Endothelial cell of umbilical vein (primary cell): ENCODE measurements around the gene DHX29. TPM values are rescaled to one million over a fixed set of nuclear protein-coding genes. Genes with fewer than 3 reads are reported as not detected.

Source experiments
- BruUV-seq: library from RNA; stranded (reverse); fragments of 400-500 nt; replicated peaks from 2 replicates; lab custom pipeline; 2021; lab: Mats Ljungman, UMichigan
- CTCF ChIA-PET: fragments of 300-600, 350-600 bp; sonication (Branson Sonifier 250); formaldehyde crosslinking; loops from one replicate; lab custom pipeline; 2021; ENCODE audit warnings: antibody characterized with exemption, inconsistent platforms; lab: Charles Lee
- POLR2A ChIA-PET: fragments of 300-600, 350-600 bp; sonication (Branson Sonifier 250); formaldehyde crosslinking; loops from one replicate; lab custom pipeline; 2021; ENCODE audit warnings: antibody characterized with exemption, inconsistent platforms; lab: Charles Lee
- DNase-seq: peaks from one replicate; pipeline ENCODE4 v3.0.0-alpha.2; 2011; ENCODE audit warnings: low read depth, low spot score
- FAIRE-seq: peaks from 2 replicates; lab custom pipeline; 2011; peaks lifted over from hg19 to GRCh38; lab: Jason Lieb, UNC
- H2AFZ ChIP-seq: 2 replicates; pipeline ENCODE4 v1.6.0; 2012; ENCODE audit warnings: low read depth, low read length, control low read depth, inconsistent platforms
- H3K27ac ChIP-seq: 2 replicates; pipeline ENCODE4 v1.5.1; 2011; ENCODE audit warnings: low read depth, mild to moderate bottlenecking, control low read depth, low read length, moderate library complexity; ENCODE audit not compliant: insufficient read depth
- H3K27me3 ChIP-seq, 2 experiments: 2 replicates each; pipeline versions ENCODE4 v1.6.0 to v1.6.1; 2011; ENCODE audit warnings: low read length in 2 of 2, mixed read lengths in 1 of 2; ENCODE audit not compliant: control insufficient read depth in 2 of 2, insufficient read depth in 2 of 2
- H3K36me3 ChIP-seq, 2 experiments: 2 replicates in 1 of 2; 3 replicates in 1 of 2; pipeline ENCODE4 v1.5.1; 2011; ENCODE audit warnings: low read length in 2 of 2, mild to moderate bottlenecking in 1 of 2, moderate library complexity in 1 of 2; ENCODE audit not compliant: control insufficient read depth in 2 of 2, insufficient read depth in 2 of 2; ENCODE audit errors: extremely low read depth in 1 of 2
- H3K4me1 ChIP-seq: 3 replicates; pipeline ENCODE4 v1.5.1; 2011; ENCODE audit warnings: mild to moderate bottlenecking, low read length; ENCODE audit not compliant: control insufficient read depth, insufficient read depth; ENCODE audit errors: extremely low read depth
- H3K4me2 ChIP-seq: 2 replicates; pipeline ENCODE4 v1.6.1; 2011; ENCODE audit warnings: low read length, control low read depth, mixed read lengths; ENCODE audit not compliant: insufficient read depth
- H3K4me3 ChIP-seq, 3 experiments: fragments of 200-600 bp in 1 of 3; sonication (generic), shearing (Covaris generic) in 1 of 3; replicated peaks in 1 of 3; 2 replicates each; pipeline ENCODE4 v1.5.1; 2011 to 2016; ENCODE audit warnings: control low read depth in 3 of 3, low read length in 3 of 3, mild to moderate bottlenecking in 2 of 3, inconsistent platforms in 1 of 3, low read depth in 1 of 3, moderate library complexity in 1 of 3; ENCODE audit not compliant: insufficient read depth in 1 of 3
- H3K79me2 ChIP-seq: 2 replicates; pipeline ENCODE4 v1.6.0; 2012; ENCODE audit warnings: low read length, inconsistent platforms; ENCODE audit not compliant: control insufficient read depth, insufficient read depth
- H3K9ac ChIP-seq: replicated peaks from 2 replicates; pipeline ENCODE3; 2011; ENCODE audit warnings: low read length, control low read depth; ENCODE audit not compliant: insufficient read depth; ENCODE audit errors: extremely low read depth
- H3K9me1 ChIP-seq: replicated peaks from 3 replicates; pipeline ENCODE4 v1.6.0; 2011; ENCODE audit warnings: mild to moderate bottlenecking, low read length; ENCODE audit not compliant: control insufficient read depth, insufficient read depth; ENCODE audit errors: extremely low read depth
- H3K9me3 ChIP-seq: replicated peaks from 2 replicates; pipeline ENCODE4 v1.5.1; 2012; ENCODE audit warnings: low read length, inconsistent platforms; ENCODE audit not compliant: control insufficient read depth, insufficient read depth
- H4K20me1 ChIP-seq: replicated peaks from 2 replicates; pipeline ENCODE3; 2011; ENCODE audit warnings: mild to moderate bottlenecking, low read length; ENCODE audit not compliant: control insufficient read depth, insufficient read depth; ENCODE audit errors: extremely low read depth
- CTCF ChIP-seq, 2 donors: IDR thresholded peaks; 1 replicate in 1 of 2; 2 replicates in 1 of 2; pipeline ENCODE4 v1.5.1; 2011; ENCODE audit warnings: low read length in 2 of 2, mild to moderate bottlenecking in 2 of 2, moderate library complexity in 2 of 2, control low read depth in 1 of 2, inconsistent platforms in 1 of 2, low read depth in 1 of 2; ENCODE audit not compliant: insufficient read depth in 1 of 2; ENCODE audit errors: extremely low read depth in 1 of 2
- EZH2 ChIP-seq: IDR thresholded peaks from 2 replicates; pipeline ENCODE4 v1.6.1; 2012; ENCODE audit warnings: borderline replicate concordance, low read depth, mild to moderate bottlenecking, moderate library complexity, low read length, inconsistent platforms; ENCODE audit not compliant: severe bottlenecking
- FOS ChIP-seq: IDR thresholded peaks from 2 replicates; pipeline ENCODE4 v1.6.1; 2011; ENCODE audit warnings: mild to moderate bottlenecking, low read length, moderate library complexity, borderline replicate concordance; ENCODE audit not compliant: insufficient read depth
- GATA2 ChIP-seq: IDR thresholded peaks from 2 replicates; pipeline ENCODE4 v1.7.0; 2011; ENCODE audit warnings: low read depth, mild to moderate bottlenecking, moderate library complexity, mixed read lengths, low read length; ENCODE audit not compliant: insufficient read length, insufficient read depth
- JUN ChIP-seq: IDR thresholded peaks from 2 replicates; pipeline ENCODE4 v1.6.1; 2011; ENCODE audit warnings: borderline replicate concordance, low read depth; ENCODE audit not compliant: insufficient read length, insufficient read depth
- MYC ChIP-seq: IDR thresholded peaks from one replicate; pipeline ENCODE4 v1.6.1; 2011; ENCODE audit warnings: mild to moderate bottlenecking, low read depth, low read length
- POLR2A ChIP-seq: IDR thresholded peaks from 2 replicates; pipeline ENCODE4 v1.6.1; 2012; ENCODE audit warnings: low read depth, mild to moderate bottlenecking, control low read depth, low read length
- POLR2AphosphoS5 ChIP-seq: IDR thresholded peaks from 2 replicates; pipeline ENCODE4 v1.6.1; 2012; ENCODE audit warnings: low read depth, mild to moderate bottlenecking, control low read depth, low read length, moderate library complexity; ENCODE audit not compliant: insufficient read depth
- dilution Hi-C: fragments of 300-500 bp; cut with MboI; formaldehyde crosslinking; loops from one replicate; pipeline ENCODE4 v1.15.0; 2019; ENCODE audit warnings: low sequenced_read_pairs; ENCODE audit not compliant: extremely low pct_ligation_motif_present
- intact Hi-C: fragments of 100-400 bp; cut with micrococcal nuclease; formaldehyde crosslinking; loops from one replicate; pipeline ENCODE4 v1.10.0; 2022
- polyA plus RNA-seq, 4 experiments: library from polyadenylated mRNA; depleted of rRNA in 3 of 4; stranded (reverse) in 3 of 4; unstranded in 1 of 4; fragments of >200 nt; gene quantifications; 2 replicates each; pipeline versions ENCODE4 v1.2.1 to v1.2.3, GENCODE V29; 2011 to 2012; ENCODE audit warnings: missing spikeins in 1 of 4
- total RNA-seq: library from RNA; stranded (reverse); gene quantifications from 2 replicates; pipeline ENCODE4 v1.2.3, GENCODE V29; 2021
- TF ChIP-seq, protein P1 (sequence below): IDR thresholded peaks from 2 replicates; pipeline ENCODE4 v1.6.1; 2011; ENCODE audit not compliant: insufficient read depth, insufficient read length

The DHX29 gene
- total and polyA plus RNA-seq, 2 donors (not counting 3 experiments of a cell fraction or from before 2014, with no cell fraction given), result 4.7 to 32.8 TPM

DNA sequence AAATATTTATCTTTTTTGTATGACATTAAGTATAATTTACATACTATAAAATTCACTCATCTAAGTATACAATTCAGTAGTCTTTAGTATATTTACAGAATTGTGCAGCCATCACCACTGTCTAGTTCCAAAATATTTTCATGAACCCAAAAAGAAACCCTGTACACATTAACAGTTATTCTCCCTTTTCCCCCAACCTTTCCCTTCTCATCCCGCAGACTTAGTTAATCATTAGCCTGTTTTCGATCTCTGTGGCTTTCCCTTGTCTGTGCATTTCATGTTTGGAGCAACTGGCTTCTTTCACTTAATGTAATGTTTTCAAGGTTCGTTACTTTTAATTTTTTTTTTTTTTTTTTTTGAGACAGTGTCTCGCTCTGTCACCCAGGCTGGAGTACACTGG lies 37.8 kb upstream of the DHX29 start:
- H3K27me3 ChIP-seq, result no peaks in the 10 kb centered on the region
- peaks cover 2% of the 10 kb centered on the region for H3K79me2 ChIP-seq
- intact Hi-C loops, result loop anchor here (10.0 kb wide), 1 partner anchor 189 kb away; the partner anchor contains the start of gene PLPP1
- peaks cover 7 to 27% of the 10 kb centered on the region in 2 experiments for H3K36me3 ChIP-seq
- ChIA-PET CTCF (interaction anchor here (1.0 kb wide), 3 partner anchors 20 to 347 kb away, joined by 3 to 5 read pairs (median 4); no protein-coding TSS in a partner anchor), POLR2A (no interaction called here)
- FAIRE-seq, result no peak
- no peaks in the 10 kb centered on the region for H3K9me3 ChIP-seq
- H3K9ac ChIP-seq, result no peak overlapping the region
- no peak for DNase-seq
- no peak overlapping the region for H2AFZ ChIP-seq
- TF ChIP-seq POLR2A (no peak), CTCF (IDR thresholded peaks at IDR 0.05; ENCODE audit: extremely low read depth in 1 of 2, insufficient read depth in 1 of 2, low read depth in 1 of 2, low read length in 2 of 2) (no peak), EZH2 (no peak), FOS (no peak), GATA2 (no peak), JUN (no peak), MYC (no peak), POLR2AphosphoS5 (no peak)
- TF ChIP-seq, protein P1, sequence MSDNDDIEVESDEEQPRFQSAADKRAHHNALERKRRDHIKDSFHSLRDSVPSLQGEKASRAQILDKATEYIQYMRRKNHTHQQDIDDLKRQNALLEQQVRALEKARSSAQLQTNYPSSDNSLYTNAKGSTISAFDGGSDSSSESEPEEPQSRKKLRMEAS, result no peak
- dilution Hi-C loops, result no loop called here
- no TSS peak for BruUV-seq
- H3K9me1 ChIP-seq, result no peaks in the 10 kb centered on the region
- peaks cover 3% of the 10 kb centered on the region for H3K4me1 ChIP-seq
- no peak overlapping the region for H3K4me2 ChIP-seq
- no peak overlapping the region for H3K27ac ChIP-seq
- no peak overlapping the region for H3K4me3 ChIP-seq
- no peaks in the 10 kb centered on the region for H4K20me1 ChIP-seq
